Central memory CD4-positive, alpha-beta T cell (primary cell): Measurements from ENCODE around the gene SLC17A9.

Experiments used
- DNase-seq: peaks from one replicate; pipeline ENCODE4 v3.0.0; 2022

Gene SLC17A9

DNA sequence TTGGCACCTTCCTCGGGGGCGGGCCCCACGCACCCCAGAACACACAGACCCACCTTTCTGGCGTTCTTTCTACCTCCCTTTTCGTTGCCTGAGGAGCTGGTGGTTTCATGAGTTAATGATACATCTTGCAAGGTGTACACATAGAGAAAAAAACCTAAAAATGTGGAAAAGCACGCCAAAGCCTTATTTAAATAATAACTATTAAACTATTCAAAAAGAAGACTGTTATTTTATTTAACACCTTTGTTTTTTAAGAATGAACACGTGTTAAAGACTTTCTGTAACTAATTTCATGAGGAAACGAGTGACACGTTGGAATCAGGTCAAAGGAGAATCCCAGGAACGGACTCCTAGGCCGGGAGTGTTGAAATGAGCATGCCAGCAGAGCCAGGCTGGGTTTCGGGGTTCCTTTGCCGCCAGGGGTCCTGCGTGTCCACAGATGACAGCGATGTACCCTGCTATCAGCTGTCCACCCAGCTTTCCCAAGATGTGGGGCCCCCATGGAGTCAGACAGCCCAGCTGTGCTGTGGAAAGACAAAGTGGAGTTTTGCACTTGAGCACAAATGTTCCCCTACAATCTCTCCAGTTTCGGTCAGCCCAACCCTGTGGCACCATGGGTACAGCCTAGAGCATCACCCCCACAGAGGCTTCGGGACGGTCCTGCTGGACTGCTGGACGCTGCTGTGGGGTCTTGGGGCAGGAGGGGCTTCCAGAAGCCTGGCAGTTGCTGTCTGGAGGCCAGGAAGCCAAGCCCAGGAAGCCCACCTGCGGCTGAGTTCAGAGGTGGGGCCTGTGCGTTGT is 16.1 kb downstream of the SLC17A9 start:
- no peak for DNase-seq

- no peak for DNase-seq
Observed at GRCh38 chr20:62969179-62969760, 16.8 kb downstream of the SLC17A9 start.

DNA sequence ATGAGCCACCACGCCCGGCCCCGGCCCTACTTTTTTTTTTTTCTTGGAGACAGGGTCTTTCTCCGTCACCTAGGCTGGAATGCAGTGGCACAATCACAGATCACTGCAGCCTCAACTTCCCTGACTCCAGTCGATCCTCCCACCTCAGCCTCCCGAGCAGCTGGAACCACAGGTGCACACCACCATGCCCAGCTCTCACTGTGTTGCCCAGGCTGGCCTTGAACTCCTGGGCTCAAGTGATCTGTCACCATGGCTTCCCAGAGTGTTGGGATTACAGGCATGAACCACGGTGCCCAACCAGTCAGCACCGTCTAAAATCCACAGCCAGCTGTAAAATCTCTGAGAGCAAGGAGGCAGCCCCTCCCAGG is 17.4 kb downstream of the SLC17A9 start:
- DNase-seq = no peak

- DNase-seq = no peak
Observed at GRCh38 chr20:62970307-62971210, 18.1 kb downstream of the SLC17A9 start.

DNA sequence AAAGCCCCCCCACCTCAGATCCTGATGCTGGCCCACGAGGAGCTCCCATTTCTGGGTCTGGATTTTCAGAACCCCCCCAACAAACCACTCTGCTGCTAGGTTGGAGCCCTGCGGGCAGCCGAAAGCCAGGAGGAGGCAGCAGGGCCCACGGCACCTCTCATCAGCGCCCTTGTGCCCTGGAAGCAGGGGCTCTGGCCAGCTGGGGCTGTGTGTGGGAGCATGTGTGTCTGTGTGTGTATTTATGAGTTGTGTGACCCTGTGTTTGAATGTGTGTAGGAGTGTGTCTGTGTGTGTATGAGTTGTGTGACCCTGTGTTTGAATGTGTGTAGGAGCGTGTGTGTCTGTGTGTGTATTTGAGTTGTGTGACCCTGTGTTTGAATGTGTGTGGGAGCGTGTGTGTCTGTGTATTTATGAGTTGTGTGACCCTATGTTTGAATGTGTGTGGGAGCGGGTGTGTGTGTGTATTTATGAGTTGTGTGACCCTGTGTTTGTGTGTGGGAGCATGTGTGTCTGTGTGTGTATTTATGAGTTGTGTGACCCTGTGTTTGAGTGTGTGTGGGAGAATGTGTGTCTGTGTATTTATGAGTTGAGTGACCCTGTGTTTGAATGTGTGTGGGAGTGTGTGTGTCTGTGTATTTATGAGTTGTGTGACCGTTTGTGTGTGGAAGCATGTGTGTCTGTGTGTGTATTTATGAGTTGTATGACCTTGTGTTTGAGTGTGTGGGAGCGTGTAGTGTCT is 18.9 kb downstream of the SLC17A9 start:
- DNase-seq = no peak

GRCh38 chr20:62971950-62972844 is 19.7 kb downstream of the SLC17A9 start:
- peak; percentile 74 for DNase-seq

- DNase-seq = no peak
Observed at GRCh38 chr20:62972845-62973745, 20.6 kb downstream of the SLC17A9 start.

GRCh38 chr20:62975251-62975760 is 22.8 kb downstream of the SLC17A9 start:
- no peak for DNase-seq

- DNase-seq = no peak
Observed at GRCh38 chr20:62975812-62976508, 23.5 kb downstream of the SLC17A9 start.

GRCh38 chr20:62976886-62977285 is 24.4 kb downstream of the SLC17A9 start:
- no peak for DNase-seq

GRCh38 chr20:62977613-62978560 is 25.4 kb downstream of the SLC17A9 start:
- peak; percentile 88 for DNase-seq

DNA sequence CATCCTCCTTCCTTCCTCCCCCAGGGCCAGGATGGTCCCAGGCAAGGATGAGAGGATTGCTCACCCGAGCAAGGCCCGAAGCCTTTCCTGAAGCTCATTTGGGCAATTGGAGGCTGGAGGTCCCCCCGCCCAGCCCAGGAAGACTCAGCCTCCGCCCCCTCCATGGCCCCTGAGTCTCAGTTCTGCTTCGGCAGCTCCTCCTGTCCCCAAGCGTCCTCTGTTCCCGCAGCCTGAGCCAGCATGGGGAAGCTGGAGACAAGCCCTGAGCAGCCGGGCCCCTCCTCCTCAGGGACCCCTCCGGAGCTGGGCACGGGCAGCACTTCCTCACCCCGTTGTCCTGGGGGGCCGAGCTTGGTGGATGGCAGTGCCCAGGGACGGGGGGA is 26.0 kb downstream of the SLC17A9 start:
- no peak for DNase-seq

GRCh38 chr20:62979310-62979709 is 26.8 kb downstream of the SLC17A9 start:
- DNase-seq = no peak

GRCh38 chr20:62979876-62980373 is 27.4 kb downstream of the SLC17A9 start:
- DNase-seq = no peak

- DNase-seq = no peak
Observed at GRCh38 chr20:62980380-62980960, 28.0 kb downstream of the SLC17A9 start.

DNA sequence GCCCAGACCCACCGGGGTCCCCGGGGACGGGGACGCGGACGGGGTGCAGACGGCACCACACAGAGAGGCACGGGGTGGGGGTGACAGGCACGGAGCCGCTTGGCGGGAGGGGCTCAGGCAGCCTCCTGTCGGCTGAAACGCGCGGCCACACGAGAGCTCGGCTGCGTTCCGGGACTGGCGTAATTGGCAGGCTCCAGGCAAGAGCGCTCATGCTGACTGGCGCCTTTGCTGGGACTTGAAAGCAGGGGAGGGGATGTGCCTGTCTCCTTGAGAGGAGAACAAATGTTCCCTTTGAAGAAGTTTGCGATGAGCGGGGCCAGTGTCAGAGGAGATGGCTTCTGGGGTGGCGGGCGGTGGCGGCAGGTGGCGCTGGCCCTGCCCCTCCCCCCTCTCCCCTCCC is 28.5 kb downstream of the SLC17A9 start:
- DNase-seq = peak; percentile 69

DNA sequence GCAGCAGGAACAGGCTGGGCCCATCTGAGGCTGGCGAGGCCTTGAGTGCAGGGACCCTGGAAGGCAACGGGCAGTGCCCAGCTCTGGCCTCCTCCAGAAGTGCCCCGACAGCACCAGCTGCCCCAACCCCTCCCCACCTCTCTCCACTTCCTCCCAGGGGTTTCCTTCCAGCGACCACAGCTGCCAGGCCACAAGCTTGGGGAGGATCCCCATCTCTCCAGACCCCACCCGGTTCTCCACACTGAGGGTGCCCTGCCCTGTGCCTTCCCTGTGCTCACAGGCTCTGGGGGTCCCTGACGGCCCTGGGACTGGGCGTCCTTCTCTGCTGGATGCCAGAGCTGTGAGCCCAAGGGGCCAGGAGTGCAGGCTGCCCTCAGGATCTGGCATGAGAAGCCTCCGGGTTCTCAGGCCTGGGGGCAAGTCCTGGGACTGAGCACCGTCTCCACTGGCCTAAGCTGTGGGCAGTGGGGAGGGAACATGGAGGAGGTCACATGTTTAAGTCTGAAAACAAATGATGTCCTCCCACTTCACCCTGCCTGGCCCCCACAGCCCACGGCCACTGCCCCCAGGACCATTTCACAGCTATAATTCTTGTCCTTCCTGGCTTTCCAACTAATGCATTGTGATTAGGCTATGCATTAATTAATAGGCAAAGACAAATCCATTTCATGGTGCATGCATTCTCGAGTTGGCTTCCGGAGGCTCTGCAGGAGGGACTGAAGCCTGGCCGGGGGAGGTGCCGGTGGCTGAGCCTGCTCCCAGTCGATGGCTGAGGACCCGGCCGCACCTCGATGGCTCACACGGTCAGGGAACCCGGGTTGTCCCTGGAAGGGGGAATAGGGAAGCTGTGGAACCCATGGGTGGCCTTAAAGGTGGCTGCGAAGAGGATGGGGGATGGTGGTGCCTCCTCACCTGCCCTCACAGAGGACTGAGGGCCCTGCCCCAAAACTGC is 29.9 kb downstream of the SLC17A9 start:
- DNase-seq = no peak
